ENCODE data around the gene CHRD.

The CHRD gene

GRCh38 chr3:184384342-184384741, 4.5 kb downstream of the CHRD start:
- no peak for DNase-seq

GRCh38 chr3:184384856-184385422, 5.1 kb downstream of the CHRD start:
- DNase-seq: no peak

GRCh38 chr3:184386047-184386806, 6.4 kb downstream of the CHRD start:
- no peak for DNase-seq

- DNase-seq: no peak
These were observed 7.4 kb downstream of the CHRD start for GRCh38 chr3:184387174-184387714.

GRCh38 chr3:184388164-184388935, 8.5 kb downstream of the CHRD start:
- no peak for DNase-seq

GRCh38 chr3:184388936-184389230, 9.0 kb downstream of the CHRD start:
- DNase-seq: no peak

GRCh38 chr3:184389384-184389783, 9.5 kb downstream of the CHRD start:
- no peak for DNase-seq

GRCh38 chr3:184389935-184390528, 10.2 kb downstream of the CHRD start:
- DNase-seq: no peak

- no peak for DNase-seq
These were observed 11.4 kb downstream of the CHRD start for GRCh38 chr3:184391266-184391665.

- DNase-seq: no peak
These were observed 15.4 kb downstream of the CHRD start for GRCh38 chr3:184395320-184395660.

- DNase-seq: peak; percentile 94
These were observed 19.6 kb downstream of the CHRD start for GRCh38 chr3:184399410-184399809.

- no peak for DNase-seq
These were observed 25.5 kb downstream of the CHRD start for GRCh38 chr3:184405075-184406030.

GRCh38 chr3:184409331-184409926, 29.6 kb downstream of the CHRD start:
- DNase-seq: no peak

GRCh38 chr3:184409946-184410500, 30.2 kb downstream of the CHRD start:
- no peak for DNase-seq

- no peak for DNase-seq
These were observed 34.8 kb downstream of the CHRD start for GRCh38 chr3:184414418-184415202.

GRCh38 chr3:184415203-184415490, 35.3 kb downstream of the CHRD start:
- no peak for DNase-seq

- peak; percentile 56 for DNase-seq
These were observed 37.9 kb downstream of the CHRD start for GRCh38 chr3:184417619-184418327.

- no peak for DNase-seq
These were observed 39.3 kb downstream of the CHRD start for GRCh38 chr3:184419171-184419570.

- DNase-seq: no peak
These were observed 43.7 kb downstream of the CHRD start for GRCh38 chr3:184423561-184423960.

- DNase-seq: no peak
These were observed 46.9 kb downstream of the CHRD start for GRCh38 chr3:184426691-184427141.

Data from fibroblast of skin of right biceps (primary cell).